Choroid plexus epithelial cell (primary cell): ENCODE measurements around the gene GRIPAP1.
A peak's percentile ranks its signal among the peaks of the same experiment; 100 is the strongest.

ENCODE experiments used
- DNase-seq: peaks from one replicate; pipeline ENCODE4 v3.0.0-alpha.2; 2010; ENCODE audit warnings: low read depth
- H3K4me3 ChIP-seq: 2 replicates; pipeline ENCODE4 v1.5.1; 2011; ENCODE audit warnings: low read depth, mild to moderate bottlenecking, control low read depth, low read length, moderate library complexity
- CTCF ChIP-seq: conservative IDR thresholded peaks from 2 replicates; pipeline ENCODE4 v1.5.1; 2011; ENCODE audit warnings: low read depth, mild to moderate bottlenecking, control low read depth, inconsistent platforms, low read length, moderate library complexity

The GRIPAP1 gene

GRCh38 chrX:48971249-48972219 lies 30.5 kb downstream of the GRIPAP1 start, which contains the start of gene KCND1:
KCND1 (minus strand) TSS chrX:48971844; CDS start chrX:48970271, 1,573 bp downstream.
- no peak for TF ChIP-seq CTCF
- peak; percentile 57 for DNase-seq
- H3K4me3 ChIP-seq, result peak within 1 kb of the TSS; percentile 46

- H3K4me3 ChIP-seq, result no peak overlapping the region
- TF ChIP-seq CTCF, result no peak
- DNase-seq, result no peak
Observed at GRCh38 chrX:48969471-48969870, 32.6 kb downstream of the GRIPAP1 start.

GRCh38 chrX:48968377-48968776 lies 33.7 kb downstream of the GRIPAP1 start:
- no peak for DNase-seq
- H3K4me3 ChIP-seq, result no peak overlapping the region
- TF ChIP-seq CTCF, result no peak

- peak; percentile 53 for DNase-seq
- H3K4me3 ChIP-seq, result no peak overlapping the region
- TF ChIP-seq CTCF, result no peak
Observed at GRCh38 chrX:48966796-48967579, 35.1 kb downstream of the GRIPAP1 start.

- no peak for DNase-seq
- H3K4me3 ChIP-seq, result no peak overlapping the region
- no peak for TF ChIP-seq CTCF
Observed at GRCh38 chrX:48965959-48966358, 36.1 kb downstream of the GRIPAP1 start.

GRCh38 chrX:48961585-48962091 lies 40.4 kb downstream of the GRIPAP1 start:
- DNase-seq, result peak; percentile 66
- no peak overlapping the region for H3K4me3 ChIP-seq
- no peak for TF ChIP-seq CTCF
